IMR-90 (cell line): ENCODE data around the gene CPT1A. TPM values are rescaled to one million over a fixed set of nuclear protein-coding genes. Genes with fewer than 3 reads are reported as not detected.

Experiments
- ATAC-seq: fragments of 200-7000 bp; cut with Tn5 transposase; 2 replicates; pipeline ENCODE4 v1.9.1; 2020; ENCODE audit warnings: low read depth, mild to moderate bottlenecking, moderate library complexity
- BruUV-seq: library from RNA; stranded (reverse); fragments of 400-500 nt; replicated peaks from 2 replicates; lab custom pipeline; 2021; lab: Mats Ljungman, UMichigan
- CTCF ChIA-PET: fragments of 300-600 bp; formaldehyde crosslinking; extraction: SDS; loops from one replicate; lab custom pipeline; 2021; ENCODE audit warnings: antibody characterized with exemption; lab: Yijun Ruan, JAX
- POLR2A ChIA-PET: fragments of 300-600 bp; sonication (Branson Sonifier 250); formaldehyde crosslinking; loops from one replicate; lab custom pipeline; 2022; ENCODE audit warnings: antibody characterized with exemption; ENCODE audit not compliant: unreplicated experiment; lab: Charles Lee
- DNase-seq: peaks from one replicate; pipeline ENCODE4 v3.0.0; 2013
- H2AFZ ChIP-seq: replicated peaks from 2 replicates; pipeline ENCODE3; 2013; ENCODE audit warnings: low read length, mild to moderate bottlenecking; ENCODE audit not compliant: poor library complexity
- H2AK5ac ChIP-seq: 2 replicates; pipeline ENCODE4 v1.6.1; 2013; ENCODE audit warnings: low read depth, low read length, inconsistent platforms
- H2AK9ac ChIP-seq: replicated peaks from 2 replicates; pipeline ENCODE3; 2013; ENCODE audit warnings: mild to moderate bottlenecking, low read depth, low read length, moderate library complexity; ENCODE audit not compliant: poor library complexity
- H2BK120ac ChIP-seq: 2 replicates; pipeline ENCODE4 v1.6.1; 2013; ENCODE audit warnings: low read depth, low read length, inconsistent platforms
- H2BK15ac ChIP-seq: 3 replicates; pipeline ENCODE4 v1.6.1; 2013; ENCODE audit warnings: low read depth, low read length, inconsistent platforms
- H2BK20ac ChIP-seq: 2 replicates; pipeline ENCODE4 v1.6.1; 2013; ENCODE audit warnings: low read depth, mild to moderate bottlenecking, inconsistent platforms, low read length, moderate library complexity
- H2BK5ac ChIP-seq: 2 replicates; pipeline ENCODE4 v1.6.1; 2013; ENCODE audit warnings: mild to moderate bottlenecking, low read depth, low read length, inconsistent platforms; ENCODE audit not compliant: poor library complexity, severe bottlenecking
- H3K14ac ChIP-seq: replicated peaks from 2 replicates; pipeline ENCODE4 v1.6.1; 2013; ENCODE audit warnings: low read depth, low read length, inconsistent platforms
- H3K18ac ChIP-seq: 2 replicates; pipeline ENCODE4 v1.6.1; 2013; ENCODE audit warnings: low read depth, low read length, control low read depth
- H3K23ac ChIP-seq: 2 replicates; pipeline ENCODE4 v1.6.1; 2013; ENCODE audit warnings: low read depth, low read length, inconsistent platforms
- H3K27ac ChIP-seq: 2 replicates; pipeline ENCODE4 v1.5.1; 2013; ENCODE audit warnings: mild to moderate bottlenecking, control low read depth, low read length; ENCODE audit not compliant: insufficient read depth
- H3K27me3 ChIP-seq: 2 replicates; pipeline ENCODE4 v1.6.1; 2013; ENCODE audit warnings: low read length; ENCODE audit not compliant: control insufficient read depth, insufficient read depth
- H3K36me3 ChIP-seq: 2 replicates; pipeline ENCODE4 v1.6.1; 2013; ENCODE audit warnings: low read length, mixed read lengths; ENCODE audit not compliant: control insufficient read depth, insufficient read depth
- H3K4ac ChIP-seq: 2 replicates; pipeline ENCODE4 v1.6.1; 2013; ENCODE audit warnings: low read depth, low read length, inconsistent platforms
- H3K4me1 ChIP-seq: 2 replicates; pipeline ENCODE4 v1.6.1; 2013; ENCODE audit warnings: low read length, mixed read lengths; ENCODE audit not compliant: control insufficient read depth, insufficient read depth
- H3K4me2 ChIP-seq: 2 replicates; pipeline ENCODE4 v1.6.1; 2013; ENCODE audit warnings: low read depth, mild to moderate bottlenecking, control low read depth, low read length, moderate library complexity
- H3K4me3 ChIP-seq: 2 replicates; pipeline ENCODE4 v1.5.1; 2013; ENCODE audit warnings: low read depth, mild to moderate bottlenecking, control low read depth, low read length, moderate library complexity; ENCODE audit not compliant: insufficient read depth
- H3K56ac ChIP-seq: 2 replicates; pipeline ENCODE4 v1.6.1; 2013; ENCODE audit warnings: low read length, inconsistent platforms; ENCODE audit not compliant: insufficient read depth; ENCODE audit errors: extremely low read depth
- H3K79me1 ChIP-seq, 2 experiments: 2 replicates each; pipeline ENCODE4 v1.6.1; 2013; ENCODE audit warnings: low read length in 2 of 2, inconsistent platforms in 1 of 2, low read depth in 1 of 2
- H3K9ac ChIP-seq: 2 replicates; pipeline ENCODE4 v1.6.1; 2013; ENCODE audit warnings: low read depth, low read length, control low read depth
- H3K9me1 ChIP-seq: 2 replicates; pipeline ENCODE4 v1.6.1; 2013; ENCODE audit warnings: low read length, inconsistent platforms; ENCODE audit not compliant: insufficient read depth
- H3K9me3 ChIP-seq: 2 replicates; pipeline ENCODE4 v1.6.1; 2013; ENCODE audit warnings: low read length; ENCODE audit not compliant: control insufficient read depth, insufficient read depth
- H4K20me1 ChIP-seq: 2 replicates; pipeline ENCODE4 v1.6.1; 2013; ENCODE audit warnings: low read length, inconsistent platforms; ENCODE audit not compliant: insufficient read depth
- H4K5ac ChIP-seq: 2 replicates; pipeline ENCODE4 v1.6.1; 2013; ENCODE audit warnings: mild to moderate bottlenecking, low read depth, low read length, control low read depth
- H4K8ac ChIP-seq, 2 experiments: 2 replicates each; pipeline ENCODE4 v1.6.1; 2013; ENCODE audit warnings: low read depth in 2 of 2, low read length in 2 of 2, control low read depth in 1 of 2, inconsistent platforms in 1 of 2
- H4K91ac ChIP-seq: 2 replicates; pipeline ENCODE4 v1.6.1; 2013; ENCODE audit warnings: low read depth, low read length, inconsistent platforms; ENCODE audit not compliant: insufficient read depth
- BHLHE40 ChIP-seq: fragments of 150-350 bp; IDR thresholded peaks from 2 replicates; pipeline ENCODE4 v1.6.1; 2016; ENCODE audit warnings: mild to moderate bottlenecking, low read depth, low read length
- CEBPB ChIP-seq: IDR thresholded peaks from 2 replicates; pipeline ENCODE4 v1.6.1; 2012; ENCODE audit warnings: low read depth, low read length, improper control_type of control experiment
- CHD1 ChIP-seq: IDR thresholded peaks from 2 replicates; pipeline ENCODE4 v1.6.1; 2012; ENCODE audit warnings: low read depth, low read length, improper control_type of control experiment
- CTCF ChIP-seq: conservative IDR thresholded peaks from 2 replicates; pipeline ENCODE4 v1.5.1; 2012; ENCODE audit warnings: mild to moderate bottlenecking, low read depth, low read length, improper control_type of control experiment
- FOS ChIP-seq: fragments of 150-350 bp; IDR thresholded peaks from 2 replicates; pipeline ENCODE4 v1.6.1; 2016; ENCODE audit warnings: low read depth, low read length
- MAFK ChIP-seq: IDR thresholded peaks from 2 replicates; pipeline ENCODE4 v1.6.1; 2012; ENCODE audit warnings: low read depth, low read length, improper control_type of control experiment
- MAZ ChIP-seq: IDR thresholded peaks from 2 replicates; pipeline ENCODE4 v1.6.1; 2012; ENCODE audit warnings: low read depth, mild to moderate bottlenecking, low read length, improper control_type of control experiment, moderate library complexity, borderline replicate concordance
- MXI1 ChIP-seq: IDR thresholded peaks from 2 replicates; pipeline ENCODE4 v1.6.1; 2012; ENCODE audit warnings: low read depth, mild to moderate bottlenecking, low read length, moderate library complexity, borderline replicate concordance
- NFE2L2 ChIP-seq: fragments of 150-350 bp; IDR thresholded peaks from 2 replicates; pipeline ENCODE4 v1.6.1; 2016; ENCODE audit warnings: low read depth, mild to moderate bottlenecking, low read length
- POLR2A ChIP-seq: IDR thresholded peaks from 2 replicates; pipeline ENCODE4 v1.6.1; 2012; ENCODE audit warnings: mild to moderate bottlenecking, low read depth, low read length
- RAD21 ChIP-seq: IDR thresholded peaks from 2 replicates; pipeline ENCODE4 v1.6.1; 2012; ENCODE audit warnings: low read length, improper control_type of control experiment
- RCOR1 ChIP-seq: IDR thresholded peaks from 2 replicates; pipeline ENCODE4 v1.6.1; 2012; ENCODE audit warnings: mild to moderate bottlenecking, low read length, improper control_type of control experiment; ENCODE audit not compliant: insufficient replicate concordance
- RFX5 ChIP-seq: IDR thresholded peaks from 2 replicates; pipeline ENCODE4 v1.8.0; 2012; ENCODE audit warnings: low read depth, mild to moderate bottlenecking, low read length, moderate library complexity
- SMC3 ChIP-seq: fragments of 150-350 bp; IDR thresholded peaks from 2 replicates; pipeline ENCODE4 v1.6.1; 2016; ENCODE audit warnings: low read depth, mild to moderate bottlenecking, antibody characterized with exemption, low read length, moderate library complexity
- USF2 ChIP-seq: fragments of 150-350 bp; IDR thresholded peaks from 2 replicates; pipeline ENCODE4 v1.6.1; 2017; ENCODE audit warnings: mild to moderate bottlenecking, antibody characterized with exemption, low read length, low read depth
- WGBS, 2 experiments: methylation state at CpG; one replicate each; pipeline versions ENCODE4 v1.1.5 to v1.1.7; 2013; ENCODE audit warnings: missing lambda C conversion rate in 2 of 2; ENCODE audit not compliant: insufficient read length in 1 of 2; ENCODE audit errors: extremely low coverage in 2 of 2; 5-methylcytosine and 5-hydroxymethylcytosine counted together
- dilution Hi-C: fragments of 300-500 bp; cut with HindIII; formaldehyde crosslinking; loops from one replicate; pipeline ENCODE4 v1.14.3; 2018; ENCODE audit warnings: low sequenced_read_pairs; ENCODE audit not compliant: unreplicated experiment
- in situ Hi-C: fragments of 300-500 bp; cut with MboI; formaldehyde crosslinking; loops from 3 replicates; pipeline ENCODE4 v1.14.3; 2019; ENCODE audit warnings: low sequenced_read_pairs, inconsistent platforms, mixed read lengths
- intact Hi-C: fragments of 100-400 bp; cut with micrococcal nuclease; formaldehyde crosslinking; loops from 2 replicates; pipeline ENCODE4 v1.10.0; 2022
- polyA plus RNA-seq, 3 experiments: library from polyadenylated mRNA; depleted of rRNA; stranded (reverse); fragments of >200 nt; gene quantifications; 2 replicates each; pipeline ENCODE4 v1.2.3, GENCODE V29; 2012; ENCODE audit warnings: low replicate concordance in 1 of 3
- total RNA-seq: library from RNA; depleted of rRNA; stranded (reverse); fragments of >200 nt; gene quantifications from 2 replicates; pipeline ENCODE4 v1.2.3, GENCODE V29; 2012
- TF ChIP-seq, protein P1 (sequence below): fragments of 150-350 bp; IDR thresholded peaks from 2 replicates; pipeline ENCODE4 v1.6.1; 2016; ENCODE audit warnings: low read depth, mild to moderate bottlenecking, low read length, moderate library complexity, borderline replicate concordance

The CPT1A gene
- total and polyA plus RNA-seq, 2 of the 4 experiments (the other 2 are of a cell fraction) = 15.4 to 21.3 TPM

DNA sequence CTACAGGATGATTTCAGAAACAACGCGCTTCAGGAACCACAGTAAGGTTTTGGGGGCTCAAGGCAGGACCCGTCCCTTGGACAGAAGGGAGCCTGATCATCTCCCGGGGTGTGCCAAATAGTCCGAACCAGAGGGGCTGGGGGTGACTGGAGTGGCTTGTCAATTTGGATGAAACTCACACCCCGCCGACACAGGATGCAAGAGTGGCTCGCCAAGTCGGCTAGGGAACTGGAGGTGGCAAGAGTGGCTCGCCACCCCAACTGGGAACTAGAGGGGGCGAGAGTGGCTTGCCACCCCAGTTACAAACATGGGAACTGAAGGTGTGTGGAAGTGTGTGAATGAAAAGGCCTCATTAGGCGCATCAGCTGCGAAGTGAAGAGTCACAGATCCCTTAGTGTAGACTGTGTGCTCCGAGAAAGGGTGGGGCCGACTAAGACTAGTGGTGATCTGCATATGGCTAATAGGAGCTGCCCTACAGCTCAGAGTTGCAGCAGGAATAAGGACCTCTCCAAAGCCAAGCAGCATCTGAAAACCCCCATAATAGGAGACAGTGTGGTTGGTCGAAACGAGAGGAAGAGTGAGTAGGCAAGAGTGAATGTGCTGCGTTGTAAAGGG lies 26.6 kb upstream of the CPT1A start:
- no peak overlapping the region for H2AK9ac ChIP-seq
- CTCF ChIA-PET = no interaction called here
- ATAC-seq = no peak
- peaks cover 29% of the 10 kb centered on the region for H3K27me3 ChIP-seq
- H4K8ac ChIP-seq = no peak overlapping the region
- BruUV-seq = no TSS peak
- peaks cover 6% of the 10 kb centered on the region for H3K9me3 ChIP-seq
- H3K4me3 ChIP-seq = no peak overlapping the region
- H3K9ac ChIP-seq = no peak overlapping the region
- no peak overlapping the region for H3K23ac ChIP-seq
- 85% methylated on average over 6 of the region's 18 CpGs; no CpG with 5 or more reads in 1 of the 2 experiments for WGBS, 2 experiments
- H4K91ac ChIP-seq = no peak overlapping the region
- no peak overlapping the region for H4K5ac ChIP-seq
- no peak overlapping the region for H2AFZ ChIP-seq
- H3K4me1 ChIP-seq = peaks cover 1% of the 10 kb centered on the region
- H2AK5ac ChIP-seq = no peak overlapping the region
- H3K4ac ChIP-seq = no peak overlapping the region
- no peaks in the 10 kb centered on the region for H3K36me3 ChIP-seq
- H2BK15ac ChIP-seq = no peak overlapping the region
- DNase-seq = no peak
- dilution Hi-C loops = no loop called here
- no peak overlapping the region for H3K4me2 ChIP-seq
- no peak overlapping the region for H3K18ac ChIP-seq
- H3K27ac ChIP-seq = no peak overlapping the region
- H3K9me1 ChIP-seq = no peaks in the 10 kb centered on the region
- no peak overlapping the region for H3K14ac ChIP-seq
- H3K56ac ChIP-seq = no peak overlapping the region
- H4K20me1 ChIP-seq = no peaks in the 10 kb centered on the region
- no peak overlapping the region for H2BK20ac ChIP-seq
- in situ Hi-C loops = no loop called here
- no peak overlapping the region for H2BK120ac ChIP-seq
- POLR2A ChIA-PET = no interaction called here
- intact Hi-C loops = no loop called here
- H3K79me1 ChIP-seq = no peaks in the 10 kb centered on the region
- no peak overlapping the region for H2BK5ac ChIP-seq
- TF ChIP-seq CEBPB (no peak), CTCF (no peak), USF2 (no peak), RCOR1 (no peak), SMC3 (no peak), MXI1 (no peak), MAFK (no peak), FOS (no peak), MAZ (no peak), RFX5 (no peak), CHD1 (no peak), POLR2A (no peak), BHLHE40 (no peak), NFE2L2 (no peak), RAD21 (no peak)
- TF ChIP-seq, protein P1, sequence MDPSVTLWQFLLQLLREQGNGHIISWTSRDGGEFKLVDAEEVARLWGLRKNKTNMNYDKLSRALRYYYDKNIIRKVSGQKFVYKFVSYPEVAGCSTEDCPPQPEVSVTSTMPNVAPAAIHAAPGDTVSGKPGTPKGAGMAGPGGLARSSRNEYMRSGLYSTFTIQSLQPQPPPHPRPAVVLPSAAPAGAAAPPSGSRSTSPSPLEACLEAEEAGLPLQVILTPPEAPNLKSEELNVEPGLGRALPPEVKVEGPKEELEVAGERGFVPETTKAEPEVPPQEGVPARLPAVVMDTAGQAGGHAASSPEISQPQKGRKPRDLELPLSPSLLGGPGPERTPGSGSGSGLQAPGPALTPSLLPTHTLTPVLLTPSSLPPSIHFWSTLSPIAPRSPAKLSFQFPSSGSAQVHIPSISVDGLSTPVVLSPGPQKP = no peak
